Keratinocyte (primary cell): ENCODE data around the gene STOML3. TPM values are rescaled to one million over a fixed set of nuclear protein-coding genes. Genes with fewer than 3 reads are reported as not detected.

Experiments
- DNase-seq: peaks from one replicate; pipeline ENCODE4 v3.0.0-alpha.2; 2011; ENCODE audit warnings: low read depth, missing footprints, low spot score
- FAIRE-seq: peaks from 2 replicates; lab custom pipeline; 2011; peaks lifted over from hg19 to GRCh38; lab: Jason Lieb, UNC
- H2AFZ ChIP-seq: 2 replicates; pipeline ENCODE4 v1.6.0; 2012; ENCODE audit warnings: low read length, control low read depth, inconsistent platforms; ENCODE audit not compliant: control insufficient read depth
- H3K27ac ChIP-seq: 2 replicates; pipeline ENCODE4 v1.5.1; 2011; ENCODE audit warnings: low read length; ENCODE audit not compliant: control insufficient read depth, insufficient read depth
- H3K27me3 ChIP-seq: 3 replicates; pipeline ENCODE4 v1.6.0; 2011; ENCODE audit warnings: low read length; ENCODE audit not compliant: control insufficient read depth, insufficient read depth; ENCODE audit errors: extremely low read depth
- H3K36me3 ChIP-seq, 2 experiments: 2 replicates in 1 of 2; 3 replicates in 1 of 2; pipeline ENCODE4 v1.5.1; 2011; ENCODE audit warnings: low read length in 2 of 2, mild to moderate bottlenecking in 1 of 2; ENCODE audit not compliant: control insufficient read depth in 2 of 2, insufficient read depth in 2 of 2; ENCODE audit errors: extremely low read depth in 1 of 2
- H3K4me1 ChIP-seq: 3 replicates; pipeline ENCODE4 v1.5.1; 2011; ENCODE audit warnings: low read length; ENCODE audit not compliant: control insufficient read depth, insufficient read depth; ENCODE audit errors: extremely low read depth
- H3K4me2 ChIP-seq: 3 replicates; pipeline ENCODE4 v1.6.0; 2011; ENCODE audit warnings: low read depth, low read length; ENCODE audit not compliant: control insufficient read depth, insufficient read depth; ENCODE audit errors: extremely low read depth
- H3K4me3 ChIP-seq, 3 experiments: fragments of 200-600 bp in 1 of 3; sonication (generic) in 1 of 3; 2 replicates in 2 of 3; 3 replicates in 1 of 3; pipeline ENCODE4 v1.5.1; 2011 to 2016; ENCODE audit warnings: low read length in 3 of 3, mild to moderate bottlenecking in 3 of 3, control low read depth in 2 of 3, inconsistent platforms in 1 of 3, low read depth in 1 of 3, mixed read lengths in 1 of 3, mixed run types in 1 of 3, moderate library complexity in 1 of 3; ENCODE audit not compliant: control insufficient read depth in 2 of 3, insufficient read depth in 2 of 3; ENCODE audit errors: extremely low read depth in 1 of 3
- H3K79me2 ChIP-seq: 2 replicates; pipeline ENCODE4 v1.6.0; 2012; ENCODE audit warnings: low read length; ENCODE audit not compliant: control insufficient read depth, insufficient read depth
- H3K9ac ChIP-seq: 3 replicates; pipeline ENCODE4 v1.6.0; 2011; ENCODE audit warnings: low read length; ENCODE audit not compliant: control insufficient read depth, insufficient read depth; ENCODE audit errors: extremely low read depth
- H3K9me1 ChIP-seq: 3 replicates; pipeline ENCODE4 v1.6.0; 2011; ENCODE audit warnings: low read length; ENCODE audit not compliant: control insufficient read depth, insufficient read depth; ENCODE audit errors: extremely low read depth
- H3K9me3 ChIP-seq: 2 replicates; pipeline ENCODE4 v1.5.1; 2012; ENCODE audit warnings: low read depth, low read length; ENCODE audit not compliant: control insufficient read depth
- H4K20me1 ChIP-seq: 3 replicates; pipeline ENCODE4 v1.6.0; 2011; ENCODE audit warnings: low read length; ENCODE audit not compliant: control insufficient read depth, insufficient read depth; ENCODE audit errors: extremely low read depth
- EZH2 ChIP-seq: IDR thresholded peaks from one replicate; pipeline ENCODE4 v1.6.1; 2012; ENCODE audit warnings: inconsistent platforms, mild to moderate bottlenecking, low read length, moderate library complexity
- dilution Hi-C: fragments of 300-500 bp; cut with MboI; formaldehyde crosslinking; loops from one replicate; pipeline ENCODE4 v1.7.0; 2020; ENCODE audit warnings: low sequenced_read_pairs; ENCODE audit not compliant: extremely low pct_ligation_motif_present
- polyA plus RNA-seq, 5 experiments: library from polyadenylated mRNA; depleted of rRNA in 3 of 5; stranded (reverse) in 3 of 5; stranded (forward) in 1 of 5; unstranded in 1 of 5; fragments of >200 nt; gene quantifications; 1 replicate in 1 of 5; 2 replicates in 3 of 5; 3 replicates in 1 of 5; pipeline versions ENCODE4 v1.2.1 to v1.2.3, GENCODE V29; 2011 to 2012; ENCODE audit warnings: missing spikeins in 2 of 5, low read depth in 1 of 5, low replicate concordance in 1 of 5
- TF ChIP-seq, protein P1 (sequence below), 3 experiments: IDR thresholded peaks in 1 of 3; conservative IDR thresholded peaks in 1 of 3; optimal IDR thresholded peaks in 1 of 3; 2 replicates in 2 of 3; 3 replicates in 1 of 3; pipeline versions ENCODE3 to v1.5.1; 2011; ENCODE audit warnings: low read length in 3 of 3, mild to moderate bottlenecking in 3 of 3, moderate library complexity in 2 of 3, control low read depth in 1 of 3, inconsistent platforms in 1 of 3; ENCODE audit not compliant: insufficient read depth in 2 of 3; ENCODE audit errors: extremely low read depth in 1 of 3

STOML3 gene
- polyA plus RNA-seq, 1 donor (not counting 4 experiments of a cell fraction or from before 2014, with no cell fraction given), result not detected

DNA sequence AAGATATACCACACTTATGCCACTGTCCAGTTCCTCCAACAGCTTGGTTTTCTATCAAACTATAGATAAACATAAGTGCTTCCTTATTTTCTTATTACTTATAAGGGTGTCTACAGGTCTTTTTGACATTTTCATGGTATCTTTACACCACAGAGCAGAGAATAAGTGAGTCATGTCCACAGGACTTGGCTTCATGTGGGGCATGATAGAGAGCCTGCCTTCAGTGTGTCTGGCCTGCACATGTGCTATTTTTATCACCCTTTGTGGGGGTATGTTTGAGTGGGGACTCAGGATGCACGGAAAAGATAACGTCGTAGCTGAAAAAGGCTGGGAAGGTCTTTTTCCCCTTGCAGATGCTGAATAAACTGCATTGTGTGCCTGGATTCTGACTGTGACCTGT is 8.1 kb upstream of the STOML3 start:
- H3K79me2 ChIP-seq, result no peaks in the 10 kb centered on the region
- H2AFZ ChIP-seq, result no peak overlapping the region
- no peak overlapping the region for H3K4me2 ChIP-seq
- H3K9me1 ChIP-seq, result no peaks in the 10 kb centered on the region
- H3K36me3 ChIP-seq, result no peaks in the 10 kb centered on the region
- no peaks in the 10 kb centered on the region for H4K20me1 ChIP-seq
- TF ChIP-seq, protein P1, sequence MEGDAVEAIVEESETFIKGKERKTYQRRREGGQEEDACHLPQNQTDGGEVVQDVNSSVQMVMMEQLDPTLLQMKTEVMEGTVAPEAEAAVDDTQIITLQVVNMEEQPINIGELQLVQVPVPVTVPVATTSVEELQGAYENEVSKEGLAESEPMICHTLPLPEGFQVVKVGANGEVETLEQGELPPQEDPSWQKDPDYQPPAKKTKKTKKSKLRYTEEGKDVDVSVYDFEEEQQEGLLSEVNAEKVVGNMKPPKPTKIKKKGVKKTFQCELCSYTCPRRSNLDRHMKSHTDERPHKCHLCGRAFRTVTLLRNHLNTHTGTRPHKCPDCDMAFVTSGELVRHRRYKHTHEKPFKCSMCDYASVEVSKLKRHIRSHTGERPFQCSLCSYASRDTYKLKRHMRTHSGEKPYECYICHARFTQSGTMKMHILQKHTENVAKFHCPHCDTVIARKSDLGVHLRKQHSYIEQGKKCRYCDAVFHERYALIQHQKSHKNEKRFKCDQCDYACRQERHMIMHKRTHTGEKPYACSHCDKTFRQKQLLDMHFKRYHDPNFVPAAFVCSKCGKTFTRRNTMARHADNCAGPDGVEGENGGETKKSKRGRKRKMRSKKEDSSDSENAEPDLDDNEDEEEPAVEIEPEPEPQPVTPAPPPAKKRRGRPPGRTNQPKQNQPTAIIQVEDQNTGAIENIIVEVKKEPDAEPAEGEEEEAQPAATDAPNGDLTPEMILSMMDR (optimal IDR thresholded peaks at IDR 0.05 in 1 of 3, IDR thresholded peaks at IDR 0.05 in 1 of 3, conservative IDR thresholded peaks at IDR 0.05 in 1 of 3; ENCODE audit: extremely low read depth in 1 of 3, insufficient read depth in 2 of 3, low read length in 3 of 3), result no peak
- TF ChIP-seq EZH2, result no peak
- FAIRE-seq (no peak), DNase-seq (no peak)
- no peaks in the 10 kb centered on the region for H3K4me1 ChIP-seq
- H3K27me3 ChIP-seq, result no peaks in the 10 kb centered on the region
- H3K9me3 ChIP-seq, result no peaks in the 10 kb centered on the region
- no peak overlapping the region for H3K9ac ChIP-seq
- dilution Hi-C loops, result no loop called here
- no peak overlapping the region for H3K27ac ChIP-seq
- no peak overlapping the region for H3K4me3 ChIP-seq

- Histone ChIP-seq H3K79me2 (no peaks in the 10 kb centered on the region), H3K4me1 (no peaks in the 10 kb centered on the region), H3K9me1 (no peaks in the 10 kb centered on the region), H3K4me2 (no peak overlapping the region), H3K9me3 (no peaks in the 10 kb centered on the region), H3K9ac (no peak overlapping the region), H3K36me3 (no peaks in the 10 kb centered on the region), H3K4me3 (no peak overlapping the region), H2AFZ (no peak overlapping the region), H3K27ac (no peak overlapping the region), H4K20me1 (no peaks in the 10 kb centered on the region), H3K27me3 (no peaks in the 10 kb centered on the region)
- FAIRE-seq, result no peak
- no peak for DNase-seq
- no peak for TF ChIP-seq EZH2
- TF ChIP-seq, protein P1 (optimal IDR thresholded peaks at IDR 0.05 in 1 of 3, IDR thresholded peaks at IDR 0.05 in 1 of 3, conservative IDR thresholded peaks at IDR 0.05 in 1 of 3; ENCODE audit: extremely low read depth in 1 of 3, insufficient read depth in 2 of 3, low read length in 3 of 3), result no peak
- dilution Hi-C loops, result no loop called here
Measured at GRCh38 chr13:38993381-38993780, 2.8 kb upstream of the STOML3 start.
